A549 (cell line): ENCODE results near the gene KRT81.

ENCODE experiments used
- CEBPB ChIP-seq, 2 experiments: fragments of >200 bp in 1 of 2; sonication (Bioruptor Twin) in 1 of 2; formaldehyde crosslinking in 1 of 2; IDR thresholded peaks; 2 replicates each; pipeline ENCODE4 v1.6.1; 2012 to 2016
- CHD2 ChIP-seq: fragments of 150-350 bp; IDR thresholded peaks from 2 replicates; pipeline ENCODE4 v1.6.1; 2014; ENCODE audit warnings: low read length; ENCODE audit not compliant: partially characterized antibody
- EP300 ChIP-seq, 2 experiments: fragments of >200 bp; sonication (Bioruptor Twin); formaldehyde crosslinking; IDR thresholded peaks; 2 replicates in 1 of 2; 3 replicates in 1 of 2; pipeline ENCODE4 v1.6.1; 2016 to 2017
- JUNB ChIP-seq: fragments of >200 bp; sonication (Bioruptor Twin); formaldehyde crosslinking; IDR thresholded peaks from 2 replicates; pipeline ENCODE4 v1.6.1; 2016
- KDM1A ChIP-seq: fragments of 200-600 bp; sonication (generic); IDR thresholded peaks from 2 replicates; pipeline ENCODE4 v1.6.1; 2016; ENCODE audit warnings: low read depth, mild to moderate bottlenecking
- MAZ ChIP-seq: fragments of 150-350 bp; IDR thresholded peaks from 2 replicates; pipeline ENCODE4 v1.6.1; 2014; ENCODE audit warnings: antibody characterized with exemption, low read depth, low read length, borderline replicate concordance
- POLR2A ChIP-seq: IDR thresholded peaks from 2 replicates; pipeline ENCODE4 v1.6.1; 2012; ENCODE audit warnings: mild to moderate bottlenecking, low read length
- RFX5 ChIP-seq: fragments of 450-650 bp; IDR thresholded peaks from 2 replicates; pipeline ENCODE4 v1.7.1; 2014; ENCODE audit warnings: antibody characterized with exemption, mild to moderate bottlenecking, moderate library complexity
- TF ChIP-seq, protein P1 (sequence below): fragments of >200 bp; sonication (Bioruptor Twin); formaldehyde crosslinking; IDR thresholded peaks from 3 replicates; pipeline ENCODE4 v1.5.1; 2016
- TF ChIP-seq, protein P2 (sequence below): fragments of 200-600 bp; sonication (generic); IDR thresholded peaks from 2 replicates; pipeline ENCODE4 v1.6.1; 2016; ENCODE audit warnings: antibody characterized with exemption, mild to moderate bottlenecking, moderate library complexity

DNA sequence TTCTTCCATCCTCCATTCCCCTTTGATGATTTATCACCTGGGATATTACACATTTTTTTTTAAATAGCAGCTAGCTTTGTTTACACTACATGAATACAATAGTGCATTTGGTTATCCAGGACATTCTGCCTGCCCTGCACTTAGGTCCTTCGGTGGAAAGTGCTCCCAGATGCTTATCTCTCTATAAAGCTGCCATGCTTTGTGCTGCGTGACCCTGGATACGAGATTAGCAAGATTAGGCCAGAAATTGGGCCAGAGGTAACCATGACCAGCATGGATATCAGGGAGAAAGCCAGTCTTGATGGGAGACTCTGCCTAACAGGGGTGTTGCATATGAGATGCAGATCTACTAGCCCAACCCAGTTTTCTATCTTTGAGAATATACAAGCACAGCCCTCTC, 42.0 kb upstream of the KRT81 start:
- TF ChIP-seq POLR2A (no peak), EP300 (IDR thresholded peaks at IDR 0.05) (no peak), RFX5 (no peak), KDM1A (no peak), CEBPB (IDR thresholded peaks at IDR 0.05) (no peak), MAZ (no peak), CHD2 (no peak), JUNB (no peak)
- TF ChIP-seq, protein P1, sequence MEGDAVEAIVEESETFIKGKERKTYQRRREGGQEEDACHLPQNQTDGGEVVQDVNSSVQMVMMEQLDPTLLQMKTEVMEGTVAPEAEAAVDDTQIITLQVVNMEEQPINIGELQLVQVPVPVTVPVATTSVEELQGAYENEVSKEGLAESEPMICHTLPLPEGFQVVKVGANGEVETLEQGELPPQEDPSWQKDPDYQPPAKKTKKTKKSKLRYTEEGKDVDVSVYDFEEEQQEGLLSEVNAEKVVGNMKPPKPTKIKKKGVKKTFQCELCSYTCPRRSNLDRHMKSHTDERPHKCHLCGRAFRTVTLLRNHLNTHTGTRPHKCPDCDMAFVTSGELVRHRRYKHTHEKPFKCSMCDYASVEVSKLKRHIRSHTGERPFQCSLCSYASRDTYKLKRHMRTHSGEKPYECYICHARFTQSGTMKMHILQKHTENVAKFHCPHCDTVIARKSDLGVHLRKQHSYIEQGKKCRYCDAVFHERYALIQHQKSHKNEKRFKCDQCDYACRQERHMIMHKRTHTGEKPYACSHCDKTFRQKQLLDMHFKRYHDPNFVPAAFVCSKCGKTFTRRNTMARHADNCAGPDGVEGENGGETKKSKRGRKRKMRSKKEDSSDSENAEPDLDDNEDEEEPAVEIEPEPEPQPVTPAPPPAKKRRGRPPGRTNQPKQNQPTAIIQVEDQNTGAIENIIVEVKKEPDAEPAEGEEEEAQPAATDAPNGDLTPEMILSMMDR = no peak
- TF ChIP-seq, protein P2, sequence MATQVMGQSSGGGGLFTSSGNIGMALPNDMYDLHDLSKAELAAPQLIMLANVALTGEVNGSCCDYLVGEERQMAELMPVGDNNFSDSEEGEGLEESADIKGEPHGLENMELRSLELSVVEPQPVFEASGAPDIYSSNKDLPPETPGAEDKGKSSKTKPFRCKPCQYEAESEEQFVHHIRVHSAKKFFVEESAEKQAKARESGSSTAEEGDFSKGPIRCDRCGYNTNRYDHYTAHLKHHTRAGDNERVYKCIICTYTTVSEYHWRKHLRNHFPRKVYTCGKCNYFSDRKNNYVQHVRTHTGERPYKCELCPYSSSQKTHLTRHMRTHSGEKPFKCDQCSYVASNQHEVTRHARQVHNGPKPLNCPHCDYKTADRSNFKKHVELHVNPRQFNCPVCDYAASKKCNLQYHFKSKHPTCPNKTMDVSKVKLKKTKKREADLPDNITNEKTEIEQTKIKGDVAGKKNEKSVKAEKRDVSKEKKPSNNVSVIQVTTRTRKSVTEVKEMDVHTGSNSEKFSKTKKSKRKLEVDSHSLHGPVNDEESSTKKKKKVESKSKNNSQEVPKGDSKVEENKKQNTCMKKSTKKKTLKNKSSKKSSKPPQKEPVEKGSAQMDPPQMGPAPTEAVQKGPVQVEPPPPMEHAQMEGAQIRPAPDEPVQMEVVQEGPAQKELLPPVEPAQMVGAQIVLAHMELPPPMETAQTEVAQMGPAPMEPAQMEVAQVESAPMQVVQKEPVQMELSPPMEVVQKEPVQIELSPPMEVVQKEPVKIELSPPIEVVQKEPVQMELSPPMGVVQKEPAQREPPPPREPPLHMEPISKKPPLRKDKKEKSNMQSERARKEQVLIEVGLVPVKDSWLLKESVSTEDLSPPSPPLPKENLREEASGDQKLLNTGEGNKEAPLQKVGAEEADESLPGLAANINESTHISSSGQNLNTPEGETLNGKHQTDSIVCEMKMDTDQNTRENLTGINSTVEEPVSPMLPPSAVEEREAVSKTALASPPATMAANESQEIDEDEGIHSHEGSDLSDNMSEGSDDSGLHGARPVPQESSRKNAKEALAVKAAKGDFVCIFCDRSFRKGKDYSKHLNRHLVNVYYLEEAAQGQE = no peak
